Mammary epithelial cell (primary cell): ENCODE data around the gene TRPM8.

ENCODE experiments used
- CTCF ChIP-seq, 2 donors: IDR thresholded peaks in 1 of 2; conservative IDR thresholded peaks in 1 of 2; 2 replicates each; pipeline ENCODE4 v1.5.1; 2011 to 2012; ENCODE audit warnings: inconsistent platforms in 2 of 2, low read length in 2 of 2, mild to moderate bottlenecking in 2 of 2, control low read depth in 1 of 2, low read depth in 1 of 2; ENCODE audit not compliant: insufficient read depth in 1 of 2; ENCODE audit errors: extremely low read depth in 1 of 2
- EZH2 ChIP-seq: IDR thresholded peaks from 2 replicates; pipeline ENCODE4 v1.6.1; 2012; ENCODE audit warnings: low read length, inconsistent platforms, borderline replicate concordance

GRCh38 chr2:233882353-233882752, 34.8 kb upstream of the TRPM8 start:
- no peak for TF ChIP-seq CTCF (conservative IDR thresholded peaks at IDR 0.05 in 1 of 2, IDR thresholded peaks at IDR 0.05 in 1 of 2; ENCODE audit: extremely low read depth in 1 of 2, insufficient read depth in 1 of 2, low read depth in 1 of 2, low read length in 2 of 2)
- TF ChIP-seq EZH2: no peak
